ENCODE data around the gene OGFOD2. TPM values are rescaled to one million over a fixed set of nuclear protein-coding genes. Genes with fewer than 3 reads are reported as not detected.

The OGFOD2 gene
- total RNA-seq, result 8.1 TPM

GRCh38 chr12:122974892-122975789, at the start of gene OGFOD2:
Gene OGFOD2, plus strand, starts transcription at chr12:122975244. Its CDS starts 8 bp downstream, at chr12:122975252.

GRCh38 chr12:122965851-122966742, 8.9 kb upstream of the OGFOD2 start, which contains the start of gene ABCB9:
Gene ABCB9, minus strand, starts transcription at chr12:122966463. Its CDS starts 6,228 bp downstream, at chr12:122960235.

GRCh38 chr12:122980183-122981035, 5.4 kb downstream of the OGFOD2 start, which contains the start of gene ARL6IP4:
Gene ARL6IP4, plus strand, starts transcription at chr12:122980681. Its CDS starts 459 bp downstream, at chr12:122981140.

Small RNAs within 50 kb of the gene (small RNA-seq; reads per million reads assigned to genes)
- gene ARL6IP4 (ENCODE audit: low replicate concordance) (not detected), gene MIR4304 (ENCODE audit: low replicate concordance) (not detected)

Other genes starting within 250 kb of the OGFOD2 start
- 0.31 TPM for gene HCAR1, start 244.4 kb upstream of the OGFOD2 start, total RNA-seq
- 35.7 TPM for gene DENR, start 222.4 kb upstream of the OGFOD2 start, total RNA-seq
- 7.2 TPM for gene CCDC62, start 200.7 kb upstream of the OGFOD2 start, total RNA-seq
- 136 TPM for gene HIP1R, start 139.8 kb upstream of the OGFOD2 start, total RNA-seq
- gene VPS37B, start 79.1 kb upstream of the OGFOD2 start, total RNA-seq, result 35.1 TPM
- gene ABCB9, start 8.8 kb upstream of the OGFOD2 start, total RNA-seq, result 42.3 TPM
- gene ARL6IP4, start 5.4 kb downstream of the OGFOD2 start, total RNA-seq, result 31.3 TPM
- 20.3 TPM for gene PITPNM2, start 175.8 kb downstream of the OGFOD2 start, total RNA-seq

Data from parietal lobe (tissue), 2 donors.